WTC11 (cell line): ENCODE measurements around the gene TEX51. TPM values are rescaled to one million over a fixed set of nuclear protein-coding genes. Genes with fewer than 3 reads are reported as not detected.

Source experiments
- ATAC-seq: fragments of 200-7000 bp; cut with Tn5 transposase; 2 replicates; pipeline ENCODE4 v1.10.0; 2021; ENCODE audit warnings: mild to moderate bottlenecking, moderate library complexity
- CTCF ChIA-PET: fragments of 300-600 bp; sonication (Branson Sonifier 250); formaldehyde crosslinking; loops from one replicate; lab custom pipeline; 2021; ENCODE audit warnings: antibody characterized with exemption; lab: Charles Lee
- POLR2A ChIA-PET: fragments of 350-600 bp; sonication (Branson Sonifier 250); formaldehyde crosslinking; loops from one replicate; lab custom pipeline; 2021; ENCODE audit warnings: antibody characterized with exemption; lab: Charles Lee
- DNase-seq: peaks from one replicate; pipeline ENCODE4 v3.0.0; 2021; ENCODE audit warnings: low spot score
- H3K27ac Mint-ChIP-seq: 2 replicates; pipeline ENCODE4 v1.8.0; 2021; ENCODE audit warnings: mixed read lengths
- H3K27me3 Mint-ChIP-seq: 2 replicates; pipeline ENCODE4 v1.8.0; 2021; ENCODE audit warnings: low read depth, mild to moderate bottlenecking, moderate library complexity, mixed read lengths
- H3K36me3 Mint-ChIP-seq: 2 replicates; pipeline ENCODE4 v1.8.0; 2021; ENCODE audit warnings: mixed read lengths
- H3K4me1 Mint-ChIP-seq: 2 replicates; pipeline ENCODE4 v1.8.0; 2022; ENCODE audit warnings: mixed read lengths
- H3K4me3 Mint-ChIP-seq: 2 replicates; pipeline ENCODE4 v1.8.0; 2021; ENCODE audit warnings: mild to moderate bottlenecking, moderate library complexity, mixed read lengths
- H3K9me3 Mint-ChIP-seq: 2 replicates; pipeline ENCODE4 v1.8.0; 2021; ENCODE audit warnings: mixed read lengths
- AFF4 ChIP-seq: sonication (generic); formaldehyde crosslinking; IDR thresholded peaks from 2 replicates; pipeline ENCODE4 v1.8.1; 2023; ENCODE audit warnings: mild to moderate bottlenecking, missing genetic modification reagents, borderline replicate concordance
- CDX4 ChIP-seq: fragments of 250-450 bp; sonication (Bioruptor Pico); IDR thresholded peaks from 2 replicates; pipeline ENCODE4 v1.9.0; 2021; ENCODE audit warnings: moderate library complexity, mild to moderate bottlenecking, inconsistent platforms, borderline replicate concordance
- CREB1 ChIP-seq: sonication (generic); formaldehyde crosslinking; IDR thresholded peaks from 2 replicates; pipeline ENCODE4 v1.8.0; 2023; ENCODE audit warnings: mild to moderate bottlenecking, missing genetic modification reagents
- CREM ChIP-seq: sonication (generic); formaldehyde crosslinking; IDR thresholded peaks from 2 replicates; pipeline ENCODE4 v1.8.1; 2022; ENCODE audit warnings: mild to moderate bottlenecking, missing genetic modification reagents, moderate library complexity
- ESRRA ChIP-seq: sonication (generic); formaldehyde crosslinking; IDR thresholded peaks from 2 replicates; pipeline ENCODE4 v1.8.1; 2022; ENCODE audit warnings: mild to moderate bottlenecking, missing genetic modification reagents, borderline replicate concordance
- ETV6 ChIP-seq: sonication (generic); formaldehyde crosslinking; IDR thresholded peaks from 2 replicates; pipeline ENCODE4 v1.8.1; 2022; ENCODE audit warnings: mild to moderate bottlenecking, missing genetic modification reagents
- FOXJ3 ChIP-seq: sonication (generic); formaldehyde crosslinking; IDR thresholded peaks from 2 replicates; pipeline ENCODE4 v1.9.0; 2021; ENCODE audit warnings: missing genetic modification reagents, mild to moderate bottlenecking, borderline replicate concordance
- FOXP1 ChIP-seq: sonication (generic); formaldehyde crosslinking; IDR thresholded peaks from 2 replicates; pipeline ENCODE4 v1.8.0; 2022; ENCODE audit warnings: missing genetic modification reagents, mild to moderate bottlenecking, moderate library complexity, borderline replicate concordance
- GRHL2 ChIP-seq: fragments of 250-450 bp; sonication (Bioruptor Pico); IDR thresholded peaks from 2 replicates; pipeline ENCODE4 v1.8.0; 2022; ENCODE audit warnings: mild to moderate bottlenecking, moderate library complexity; ENCODE audit not compliant: insufficient replicate concordance, severe bottlenecking
- JAZF1 ChIP-seq: fragments of 250-450 bp; sonication (Bioruptor Pico); IDR thresholded peaks from 2 replicates; pipeline ENCODE4 v1.9.0; 2021; ENCODE audit warnings: moderate library complexity, mild to moderate bottlenecking, inconsistent platforms
- MXD4 ChIP-seq: fragments of 250-450 bp; sonication (Bioruptor Pico); IDR thresholded peaks from 2 replicates; pipeline ENCODE4 v1.8.0; 2021; ENCODE audit warnings: mild to moderate bottlenecking, moderate library complexity, borderline replicate concordance
- NFYB ChIP-seq: sonication (generic); formaldehyde crosslinking; conservative IDR thresholded peaks from 2 replicates; pipeline ENCODE4 v1.8.0; 2022; ENCODE audit warnings: low read depth, missing genetic modification reagents
- PRRX2 ChIP-seq: fragments of 250-450 bp; sonication (Bioruptor Pico); IDR thresholded peaks from 2 replicates; pipeline ENCODE4 v1.8.0; 2021; ENCODE audit warnings: mild to moderate bottlenecking
- SMAD3 ChIP-seq: sonication (generic); formaldehyde crosslinking; IDR thresholded peaks from 2 replicates; pipeline ENCODE4 v1.8.0; 2022; ENCODE audit warnings: missing genetic modification reagents, mild to moderate bottlenecking, borderline replicate concordance
- SMAD4 ChIP-seq: sonication (generic); formaldehyde crosslinking; IDR thresholded peaks from 2 replicates; pipeline ENCODE4 v1.8.0; 2022; ENCODE audit warnings: mild to moderate bottlenecking, missing genetic modification reagents
- ZMAT4 ChIP-seq: fragments of 250-450 bp; sonication (Bioruptor Pico); IDR thresholded peaks from 2 replicates; pipeline ENCODE4 v1.9.0; 2021; ENCODE audit warnings: mild to moderate bottlenecking
- ZNF138 ChIP-seq: sonication (generic); formaldehyde crosslinking; conservative IDR thresholded peaks from 2 replicates; pipeline ENCODE4 v1.8.1; 2022; ENCODE audit warnings: mild to moderate bottlenecking, moderate library complexity, missing genetic modification reagents
- ZNF317 ChIP-seq: sonication (generic); formaldehyde crosslinking; IDR thresholded peaks from 2 replicates; pipeline ENCODE4 v1.8.1; 2023; ENCODE audit warnings: low read depth, mild to moderate bottlenecking, moderate library complexity, missing genetic modification reagents, borderline replicate concordance
- ZNF423 ChIP-seq: fragments of 250-450 bp; sonication (Bioruptor Pico); IDR thresholded peaks from 2 replicates; pipeline ENCODE4 v2.1.2; 2022; ENCODE audit warnings: mild to moderate bottlenecking, moderate library complexity
- total RNA-seq: library from RNA; stranded (reverse); gene quantifications from 3 replicates; pipeline ENCODE4 v1.2.3, GENCODE V29; 2021
- TF ChIP-seq, protein P1 (sequence below): fragments of 250-450 bp; sonication (Bioruptor Pico); IDR thresholded peaks from 2 replicates; pipeline ENCODE4 v1.9.0; 2021; ENCODE audit warnings: mild to moderate bottlenecking, borderline replicate concordance
- TF ChIP-seq, protein P2 (sequence below): sonication (generic); formaldehyde crosslinking; IDR thresholded peaks from 2 replicates; pipeline ENCODE4 v1.8.1; 2023; ENCODE audit warnings: mild to moderate bottlenecking, moderate library complexity, missing genetic modification reagents

Gene TEX51
- total RNA-seq, 1 experiment from 2014 or later = not detected

GRCh38 chr2:126884861-126885750 lies 13.6 kb upstream of the TEX51 start:
- DNase-seq = no peak
- H3K9me3 Mint-ChIP-seq = no peaks in the 10 kb centered on the region
- peaks cover 13% of the 10 kb centered on the region for H3K4me1 Mint-ChIP-seq
- peaks cover 21% of the 10 kb centered on the region for H3K27me3 Mint-ChIP-seq
- no peak overlapping the region for H3K4me3 Mint-ChIP-seq
- TF ChIP-seq ZNF317 (CRISPR knock-in tag) = no peak
- no peak for TF ChIP-seq SMAD4
- TF ChIP-seq ETV6 (CRISPR knock-in tag) = no peak
- no peak for TF ChIP-seq ZNF423
- no peak for TF ChIP-seq FOXP1 (CRISPR knock-in tag)
- no peak for TF ChIP-seq ZNF138 (CRISPR knock-in tag)
- no peak for TF ChIP-seq CDX4 (CRISPR knock-in tag)
- no peak for TF ChIP-seq FOXJ3 (CRISPR knock-in tag)
- TF ChIP-seq JAZF1 (CRISPR knock-in tag) = no peak
- no peak for TF ChIP-seq PRRX2
- ChIA-PET POLR2A (interaction anchor here (1.3 kb wide), 1 partner anchor 25 kb away, joined by 3 read pairs; no protein-coding TSS in a partner anchor), CTCF (interaction anchor here (1.4 to 5.9 kb wide), 13 partner anchors 8 to 221 kb away, joined by 3 to 73 read pairs (median 7); partner anchors contain the start of gene BIN1)
- no peaks in the 10 kb centered on the region for H3K36me3 Mint-ChIP-seq
- H3K27ac Mint-ChIP-seq = no peak overlapping the region
- ATAC-seq = peak; percentile 5; the same call in 1 of the 2 replicates

- H3K4me1 Mint-ChIP-seq = peaks cover 13% of the 10 kb centered on the region
- no peak overlapping the region for H3K27ac Mint-ChIP-seq
- peaks cover 21% of the 10 kb centered on the region for H3K27me3 Mint-ChIP-seq
- DNase-seq (peak; percentile 31), ATAC-seq (peak; percentile 5)
- POLR2A ChIA-PET = interaction anchor here (1.3 kb wide), 1 partner anchor 25 kb away, joined by 3 read pairs; no protein-coding TSS in a partner anchor
- no peaks in the 10 kb centered on the region for H3K36me3 Mint-ChIP-seq
- peak overlapping the region; percentile 46 for H3K4me3 Mint-ChIP-seq
- CTCF ChIA-PET = interaction anchor here (0.9 to 5.9 kb wide), 25 partner anchors 9 to 358 kb away, joined by 3 to 73 read pairs (median 5); partner anchors contain the start of gene BIN1
- TF ChIP-seq ZMAT4 (CRISPR knock-in tag) = no peak
- TF ChIP-seq NFYB (CRISPR knock-in tag) = no peak
- TF ChIP-seq GRHL2 (CRISPR knock-in tag) = no peak
- TF ChIP-seq CREM (CRISPR knock-in tag) = no peak
- TF ChIP-seq AFF4 (CRISPR knock-in tag) = no peak
- no peak for TF ChIP-seq ZNF423
- TF ChIP-seq, protein P1, sequence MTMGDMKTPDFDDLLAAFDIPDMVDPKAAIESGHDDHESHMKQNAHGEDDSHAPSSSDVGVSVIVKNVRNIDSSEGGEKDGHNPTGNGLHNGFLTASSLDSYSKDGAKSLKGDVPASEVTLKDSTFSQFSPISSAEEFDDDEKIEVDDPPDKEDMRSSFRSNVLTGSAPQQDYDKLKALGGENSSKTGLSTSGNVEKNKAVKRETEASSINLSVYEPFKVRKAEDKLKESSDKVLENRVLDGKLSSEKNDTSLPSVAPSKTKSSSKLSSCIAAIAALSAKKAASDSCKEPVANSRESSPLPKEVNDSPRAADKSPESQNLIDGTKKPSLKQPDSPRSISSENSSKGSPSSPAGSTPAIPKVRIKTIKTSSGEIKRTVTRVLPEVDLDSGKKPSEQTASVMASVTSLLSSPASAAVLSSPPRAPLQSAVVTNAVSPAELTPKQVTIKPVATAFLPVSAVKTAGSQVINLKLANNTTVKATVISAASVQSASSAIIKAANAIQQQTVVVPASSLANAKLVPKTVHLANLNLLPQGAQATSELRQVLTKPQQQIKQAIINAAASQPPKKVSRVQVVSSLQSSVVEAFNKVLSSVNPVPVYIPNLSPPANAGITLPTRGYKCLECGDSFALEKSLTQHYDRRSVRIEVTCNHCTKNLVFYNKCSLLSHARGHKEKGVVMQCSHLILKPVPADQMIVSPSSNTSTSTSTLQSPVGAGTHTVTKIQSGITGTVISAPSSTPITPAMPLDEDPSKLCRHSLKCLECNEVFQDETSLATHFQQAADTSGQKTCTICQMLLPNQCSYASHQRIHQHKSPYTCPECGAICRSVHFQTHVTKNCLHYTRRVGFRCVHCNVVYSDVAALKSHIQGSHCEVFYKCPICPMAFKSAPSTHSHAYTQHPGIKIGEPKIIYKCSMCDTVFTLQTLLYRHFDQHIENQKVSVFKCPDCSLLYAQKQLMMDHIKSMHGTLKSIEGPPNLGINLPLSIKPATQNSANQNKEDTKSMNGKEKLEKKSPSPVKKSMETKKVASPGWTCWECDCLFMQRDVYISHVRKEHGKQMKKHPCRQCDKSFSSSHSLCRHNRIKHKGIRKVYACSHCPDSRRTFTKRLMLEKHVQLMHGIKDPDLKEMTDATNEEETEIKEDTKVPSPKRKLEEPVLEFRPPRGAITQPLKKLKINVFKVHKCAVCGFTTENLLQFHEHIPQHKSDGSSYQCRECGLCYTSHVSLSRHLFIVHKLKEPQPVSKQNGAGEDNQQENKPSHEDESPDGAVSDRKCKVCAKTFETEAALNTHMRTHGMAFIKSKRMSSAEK = no peak
- TF ChIP-seq ESRRA (CRISPR knock-in tag) = no peak
- no peak for TF ChIP-seq SMAD3 (CRISPR knock-in tag)
- TF ChIP-seq MXD4 (CRISPR knock-in tag) = no peak
- TF ChIP-seq, protein P2, sequence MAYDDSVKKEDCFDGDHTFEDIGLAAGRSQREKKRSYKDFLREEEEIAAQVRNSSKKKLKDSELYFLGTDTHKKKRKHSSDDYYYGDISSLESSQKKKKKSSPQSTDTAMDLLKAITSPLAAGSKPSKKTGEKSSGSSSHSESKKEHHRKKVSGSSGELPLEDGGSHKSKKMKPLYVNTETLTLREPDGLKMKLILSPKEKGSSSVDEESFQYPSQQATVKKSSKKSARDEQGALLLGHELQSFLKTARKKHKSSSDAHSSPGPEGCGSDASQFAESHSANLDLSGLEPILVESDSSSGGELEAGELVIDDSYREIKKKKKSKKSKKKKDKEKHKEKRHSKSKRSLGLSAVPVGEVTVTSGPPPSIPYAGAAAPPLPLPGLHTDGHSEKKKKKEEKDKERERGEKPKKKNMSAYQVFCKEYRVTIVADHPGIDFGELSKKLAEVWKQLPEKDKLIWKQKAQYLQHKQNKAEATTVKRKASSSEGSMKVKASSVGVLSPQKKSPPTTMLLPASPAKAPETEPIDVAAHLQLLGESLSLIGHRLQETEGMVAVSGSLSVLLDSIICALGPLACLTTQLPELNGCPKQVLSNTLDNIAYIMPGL (CRISPR knock-in tag) = no peak
- TF ChIP-seq ZNF317 (CRISPR knock-in tag) = no peak
- TF ChIP-seq PRRX2 = no peak
- no peak for TF ChIP-seq CREB1
- H3K9me3 Mint-ChIP-seq = no peaks in the 10 kb centered on the region
These were observed 12.9 kb upstream of the TEX51 start for GRCh38 chr2:126885751-126886210.
